BLaER1 (cell line): ENCODE measurements around the gene TM4SF5.

Experiments
- H3K27ac ChIP-seq: shearing (Covaris generic); formaldehyde crosslinking; 2 replicates; pipeline ENCODE4 v1.8.1; 2022
- H3K27me3 ChIP-seq: shearing (Covaris generic); formaldehyde crosslinking; 2 replicates; pipeline ENCODE4 v1.8.1; 2022
- H3K36me3 ChIP-seq: shearing (Covaris generic); formaldehyde crosslinking; 2 replicates; pipeline ENCODE4 v1.8.1; 2022
- H3K4me1 ChIP-seq: shearing (Covaris generic); formaldehyde crosslinking; 2 replicates; pipeline ENCODE4 v1.8.1; 2022
- H3K4me2 ChIP-seq: shearing (Covaris generic); formaldehyde crosslinking; 2 replicates; pipeline ENCODE4 v1.8.1; 2022
- H3K4me3 ChIP-seq: shearing (Covaris generic); formaldehyde crosslinking; 2 replicates; pipeline ENCODE4 v1.8.1; 2022
- H3K9ac ChIP-seq: shearing (Covaris generic); formaldehyde crosslinking; 2 replicates; pipeline ENCODE4 v1.8.1; 2022
- H3K9me3 ChIP-seq: shearing (Covaris generic); formaldehyde crosslinking; 2 replicates; pipeline ENCODE4 v1.8.1; 2022
- H4K20me1 ChIP-seq: shearing (Covaris generic); formaldehyde crosslinking; 2 replicates; pipeline ENCODE4 v1.8.1; 2022
- Cebpa-rat ChIP-seq: shearing (Covaris generic); IDR thresholded peaks from 2 replicates; pipeline ENCODE4 v1.8.1; 2022

The TM4SF5 gene

GRCh38 chr17:4738136-4739121 lies 33.3 kb upstream of the TM4SF5 start:
- no peak overlapping the region for H3K9ac ChIP-seq
- peaks cover 45% of the 10 kb centered on the region for H3K4me1 ChIP-seq
- H3K36me3 ChIP-seq = no peaks in the 10 kb centered on the region
- H3K4me2 ChIP-seq = peak overlapping the region; percentile 99
- peak overlapping the region; percentile 80 for H3K4me3 ChIP-seq
- peaks cover 76% of the 10 kb centered on the region for H3K27me3 ChIP-seq
- TF ChIP-seq Cebpa-rat = no peak
- peaks cover 28% of the 10 kb centered on the region for H4K20me1 ChIP-seq
- H3K27ac ChIP-seq = no peak overlapping the region
- no peaks in the 10 kb centered on the region for H3K9me3 ChIP-seq

- peak within 1 kb of the TSS; percentile 14; the same call in 1 of the 2 replicates for H3K27ac ChIP-seq
Observed at GRCh38 chr17:4739122-4740024, 32.3 kb upstream of the TM4SF5 start, which contains the start of the genes CXCL16 and ZMYND15. Gene CXCL16, minus strand, starts transcription at chr17:4739928. Its CDS starts 589 bp downstream, at chr17:4739339. Gene ZMYND15, plus strand, starts transcription at chr17:4739833. Its CDS starts 716 bp downstream, at chr17:4740549.

GRCh38 chr17:4740025-4740351 lies 31.7 kb upstream of the TM4SF5 start:
- H3K36me3 ChIP-seq = no peaks in the 10 kb centered on the region
- H3K9ac ChIP-seq = peak overlapping the region; percentile 66; the same call in 1 of the 2 replicates
- peaks cover 28% of the 10 kb centered on the region for H4K20me1 ChIP-seq
- TF ChIP-seq Cebpa-rat = no peak
- H3K27me3 ChIP-seq = peaks cover 76% of the 10 kb centered on the region
- H3K27ac ChIP-seq = no peak overlapping the region
- H3K4me3 ChIP-seq = peak overlapping the region; percentile 80
- no peaks in the 10 kb centered on the region for H3K9me3 ChIP-seq
- peak overlapping the region; percentile 99 for H3K4me2 ChIP-seq
- peaks cover 54% of the 10 kb centered on the region for H3K4me1 ChIP-seq

More at GRCh38 chr17:4739122-4740024, 32.3 kb upstream of the TM4SF5 start, which contains the start of the genes CXCL16 and ZMYND15:
- H3K9me3 ChIP-seq = no peaks in the 10 kb centered on the region
- TF ChIP-seq Cebpa-rat = no peak
- H3K4me3 ChIP-seq = peak within 1 kb of the TSS; percentile 80
- H3K4me2 ChIP-seq = peak within 1 kb of the TSS; percentile 99
- H3K9ac ChIP-seq = peak within 1 kb of the TSS; percentile 66
- H3K27me3 ChIP-seq = peaks cover 76% of the 10 kb centered on the region
- no peaks in the 10 kb centered on the region for H3K36me3 ChIP-seq
- peaks cover 48% of the 10 kb centered on the region for H3K4me1 ChIP-seq
- peaks cover 28% of the 10 kb centered on the region for H4K20me1 ChIP-seq

GRCh38 chr17:4740584-4740983 lies 31.1 kb upstream of the TM4SF5 start:
- Histone ChIP-seq H3K4me3 (no peak overlapping the region), H3K27ac (no peak overlapping the region)

GRCh38 chr17:4741544-4741943 lies 30.1 kb upstream of the TM4SF5 start:
- Histone ChIP-seq H3K4me1 (peaks cover 59% of the 10 kb centered on the region), H3K9me3 (no peaks in the 10 kb centered on the region), H3K4me3 (no peak overlapping the region), H4K20me1 (peaks cover 28% of the 10 kb centered on the region), H3K27ac (no peak overlapping the region), H3K27me3 (peaks cover 64% of the 10 kb centered on the region), H3K9ac (no peak overlapping the region), H3K36me3 (no peaks in the 10 kb centered on the region), H3K4me2 (no peak overlapping the region)
- TF ChIP-seq Cebpa-rat = no peak

More at GRCh38 chr17:4740584-4740983, 31.1 kb upstream of the TM4SF5 start:
- H4K20me1 ChIP-seq = peaks cover 28% of the 10 kb centered on the region
- H3K27me3 ChIP-seq = peaks cover 74% of the 10 kb centered on the region
- no peak overlapping the region for H3K9ac ChIP-seq
- no peaks in the 10 kb centered on the region for H3K9me3 ChIP-seq
- H3K36me3 ChIP-seq = no peaks in the 10 kb centered on the region
- no peak overlapping the region for H3K4me2 ChIP-seq
- H3K4me1 ChIP-seq = peaks cover 60% of the 10 kb centered on the region
- no peak for TF ChIP-seq Cebpa-rat

- Histone ChIP-seq H3K27me3 (peaks cover 58% of the 10 kb centered on the region), H3K4me3 (no peak overlapping the region), H3K36me3 (no peaks in the 10 kb centered on the region), H3K4me2 (peak overlapping the region; percentile 68), H3K9me3 (no peaks in the 10 kb centered on the region), H4K20me1 (peaks cover 28% of the 10 kb centered on the region), H3K27ac (no peak overlapping the region), H3K9ac (no peak overlapping the region), H3K4me1 (peaks cover 65% of the 10 kb centered on the region)
- no peak for TF ChIP-seq Cebpa-rat
Observed at GRCh38 chr17:4742133-4742532, 29.6 kb upstream of the TM4SF5 start.

GRCh38 chr17:4742629-4743028 lies 29.1 kb upstream of the TM4SF5 start:
- H3K9ac ChIP-seq = no peak overlapping the region
- no peak overlapping the region for H3K27ac ChIP-seq
- H3K4me3 ChIP-seq = no peak overlapping the region
- peaks cover 53% of the 10 kb centered on the region for H3K27me3 ChIP-seq
- peak overlapping the region; percentile 68 for H3K4me2 ChIP-seq
- no peaks in the 10 kb centered on the region for H3K36me3 ChIP-seq
- no peak for TF ChIP-seq Cebpa-rat
- peaks cover 28% of the 10 kb centered on the region for H4K20me1 ChIP-seq
- H3K9me3 ChIP-seq = no peaks in the 10 kb centered on the region
- H3K4me1 ChIP-seq = peaks cover 70% of the 10 kb centered on the region

- TF ChIP-seq Cebpa-rat = no peak
- Histone ChIP-seq H3K4me3 (no peak overlapping the region), H3K9me3 (no peaks in the 10 kb centered on the region), H3K4me2 (peak overlapping the region; percentile 68), H3K4me1 (peaks cover 74% of the 10 kb centered on the region), H3K36me3 (no peaks in the 10 kb centered on the region), H3K27ac (no peak overlapping the region), H3K9ac (no peak overlapping the region), H3K27me3 (peaks cover 47% of the 10 kb centered on the region), H4K20me1 (peaks cover 25% of the 10 kb centered on the region)
Observed at GRCh38 chr17:4743216-4743615, 28.5 kb upstream of the TM4SF5 start.

GRCh38 chr17:4743898-4744297 lies 27.8 kb upstream of the TM4SF5 start:
- peaks cover 19% of the 10 kb centered on the region for H4K20me1 ChIP-seq
- H3K36me3 ChIP-seq = no peaks in the 10 kb centered on the region
- no peak overlapping the region for H3K27ac ChIP-seq
- H3K4me1 ChIP-seq = peaks cover 74% of the 10 kb centered on the region
- H3K9ac ChIP-seq = no peak overlapping the region
- peak overlapping the region; percentile 68; the same call in 1 of the 2 replicates for H3K4me2 ChIP-seq
- H3K9me3 ChIP-seq = no peaks in the 10 kb centered on the region
- H3K27me3 ChIP-seq = peaks cover 40% of the 10 kb centered on the region
- H3K4me3 ChIP-seq = no peak overlapping the region
- TF ChIP-seq Cebpa-rat = no peak
